Measurements from ENCODE around the gene SLC17A9.

GRCh38 chr20:62918831-62919230 lies 33.7 kb upstream of the SLC17A9 start:
- no peak for TF ChIP-seq EP300 (IDR thresholded peaks at IDR 0.05)
- TF ChIP-seq POLR2A (IDR thresholded peaks at IDR 0.05) = no peak
